NB4 (cell line): ENCODE results near the gene IGSF21.

Experiments used
- DNase-seq: peaks from one replicate; pipeline ENCODE4 v3.0.0; 2010; ENCODE audit warnings: low read depth
- H3K4me3 ChIP-seq: one replicate; pipeline ENCODE4 v1.5.1; 2011; ENCODE audit warnings: mild to moderate bottlenecking, low read depth, low read length, moderate library complexity
- MYC ChIP-seq: IDR thresholded peaks from 2 replicates; pipeline ENCODE4 v1.6.1; 2011; ENCODE audit warnings: low read depth, low read length
- POLR2A ChIP-seq: IDR thresholded peaks from 2 replicates; pipeline ENCODE4 v1.6.1; 2011; ENCODE audit warnings: mild to moderate bottlenecking; ENCODE audit not compliant: insufficient read length; ENCODE audit errors: extremely low read depth
- TF ChIP-seq, protein P1 (sequence below): IDR thresholded peaks from 2 replicates; pipeline ENCODE4 v1.6.1; 2011; ENCODE audit warnings: low read depth, low read length
- TF ChIP-seq, protein P2 (sequence below): IDR thresholded peaks from one replicate; pipeline ENCODE4 v1.5.1; 2012; ENCODE audit warnings: low read depth, low read length

The IGSF21 gene

DNA sequence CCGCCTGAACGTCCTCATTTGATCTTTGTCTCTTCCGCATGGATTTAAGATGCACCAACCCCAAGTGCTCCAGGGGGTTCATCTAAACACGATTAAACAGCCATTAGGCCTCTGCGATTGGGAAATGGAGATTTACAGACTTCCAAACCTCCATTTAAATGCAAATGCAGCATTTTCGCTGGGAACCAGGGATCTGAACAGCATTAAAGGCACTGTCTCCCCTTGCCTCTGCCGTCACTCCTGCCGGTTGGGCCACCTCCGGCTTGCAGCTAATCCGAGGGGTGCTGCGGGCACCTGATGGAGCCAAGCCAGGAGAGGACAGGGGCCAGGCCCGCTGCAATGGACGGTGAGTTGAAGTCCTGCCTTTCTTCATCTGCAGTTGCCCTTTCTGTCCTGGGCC lies 302.8 kb downstream of the IGSF21 start:
- TF ChIP-seq POLR2A (no peak), MYC (no peak)
- TF ChIP-seq, protein P1, sequence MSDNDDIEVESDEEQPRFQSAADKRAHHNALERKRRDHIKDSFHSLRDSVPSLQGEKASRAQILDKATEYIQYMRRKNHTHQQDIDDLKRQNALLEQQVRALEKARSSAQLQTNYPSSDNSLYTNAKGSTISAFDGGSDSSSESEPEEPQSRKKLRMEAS: no peak
- TF ChIP-seq, protein P2, sequence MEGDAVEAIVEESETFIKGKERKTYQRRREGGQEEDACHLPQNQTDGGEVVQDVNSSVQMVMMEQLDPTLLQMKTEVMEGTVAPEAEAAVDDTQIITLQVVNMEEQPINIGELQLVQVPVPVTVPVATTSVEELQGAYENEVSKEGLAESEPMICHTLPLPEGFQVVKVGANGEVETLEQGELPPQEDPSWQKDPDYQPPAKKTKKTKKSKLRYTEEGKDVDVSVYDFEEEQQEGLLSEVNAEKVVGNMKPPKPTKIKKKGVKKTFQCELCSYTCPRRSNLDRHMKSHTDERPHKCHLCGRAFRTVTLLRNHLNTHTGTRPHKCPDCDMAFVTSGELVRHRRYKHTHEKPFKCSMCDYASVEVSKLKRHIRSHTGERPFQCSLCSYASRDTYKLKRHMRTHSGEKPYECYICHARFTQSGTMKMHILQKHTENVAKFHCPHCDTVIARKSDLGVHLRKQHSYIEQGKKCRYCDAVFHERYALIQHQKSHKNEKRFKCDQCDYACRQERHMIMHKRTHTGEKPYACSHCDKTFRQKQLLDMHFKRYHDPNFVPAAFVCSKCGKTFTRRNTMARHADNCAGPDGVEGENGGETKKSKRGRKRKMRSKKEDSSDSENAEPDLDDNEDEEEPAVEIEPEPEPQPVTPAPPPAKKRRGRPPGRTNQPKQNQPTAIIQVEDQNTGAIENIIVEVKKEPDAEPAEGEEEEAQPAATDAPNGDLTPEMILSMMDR: no peak
- no peak for DNase-seq
- H3K4me3 ChIP-seq: no peak overlapping the region

DNA sequence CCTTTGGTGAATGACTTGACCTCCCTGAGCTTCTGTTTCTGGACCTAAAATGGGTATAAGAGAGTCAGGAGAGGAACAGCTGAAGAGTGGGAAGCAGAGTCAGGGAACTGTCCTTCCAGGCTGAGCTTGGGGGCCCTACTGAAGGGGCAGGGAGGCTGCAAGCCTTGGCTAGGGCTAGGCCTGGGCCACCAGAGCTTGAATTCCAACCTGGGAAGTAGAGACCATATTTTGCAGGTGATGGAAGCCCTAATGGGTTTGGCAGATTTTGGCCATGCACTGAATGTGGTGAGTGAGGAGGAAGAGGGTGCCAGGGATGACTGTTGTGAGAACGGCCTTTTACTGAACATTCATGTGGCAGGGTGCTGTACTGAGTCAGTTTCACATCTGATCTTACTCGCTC lies 303.7 kb downstream of the IGSF21 start:
- no peak for DNase-seq
- no peak for TF ChIP-seq POLR2A

DNA sequence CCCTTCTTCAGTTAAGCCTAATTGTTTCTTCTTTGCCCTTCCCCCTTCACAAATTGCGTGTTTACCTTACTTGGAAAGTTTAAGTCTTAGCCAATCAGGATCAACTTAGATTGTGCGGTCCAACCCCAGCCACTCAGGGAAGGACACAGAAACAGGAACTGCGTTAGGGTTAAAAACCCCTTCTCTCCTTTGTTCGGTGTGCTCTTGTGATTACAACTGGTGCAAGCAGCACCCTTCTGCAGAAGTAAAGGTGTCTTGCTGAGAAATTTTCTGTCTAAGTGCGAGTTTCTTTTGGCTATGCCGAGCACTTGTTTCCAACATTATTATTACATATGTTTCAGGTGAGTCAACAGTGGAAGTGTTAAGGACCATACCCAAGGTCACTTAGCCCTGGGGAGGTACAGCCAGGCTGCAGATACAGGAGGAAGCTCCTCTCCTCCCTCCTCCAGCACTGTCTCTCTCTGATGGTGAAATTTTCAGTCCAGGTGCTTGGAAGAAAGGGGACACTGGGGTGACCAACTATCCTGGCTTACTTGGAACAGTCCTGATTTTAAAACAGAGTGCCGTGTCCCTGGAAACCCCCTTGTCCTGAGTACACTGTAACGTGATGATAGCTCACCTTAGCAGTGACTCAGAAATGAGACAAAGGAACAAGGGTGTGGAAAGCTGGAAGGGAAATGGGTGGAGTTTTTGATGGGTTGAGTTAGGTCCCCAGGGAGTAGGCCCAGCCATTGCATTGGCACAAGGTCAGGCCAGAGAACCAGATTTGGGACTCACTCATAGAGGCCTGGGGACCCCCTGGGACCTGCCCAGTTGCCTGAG lies 304.4 kb downstream of the IGSF21 start:
- TF ChIP-seq POLR2A: no peak
- TF ChIP-seq, protein P2: no peak
- TF ChIP-seq MYC: no peak
- TF ChIP-seq, protein P1: no peak
- no peak overlapping the region for H3K4me3 ChIP-seq
- no peak for DNase-seq

More for the DNA sequence above, 303.7 kb downstream of the IGSF21 start:
- H3K4me3 ChIP-seq: no peak overlapping the region

DNA sequence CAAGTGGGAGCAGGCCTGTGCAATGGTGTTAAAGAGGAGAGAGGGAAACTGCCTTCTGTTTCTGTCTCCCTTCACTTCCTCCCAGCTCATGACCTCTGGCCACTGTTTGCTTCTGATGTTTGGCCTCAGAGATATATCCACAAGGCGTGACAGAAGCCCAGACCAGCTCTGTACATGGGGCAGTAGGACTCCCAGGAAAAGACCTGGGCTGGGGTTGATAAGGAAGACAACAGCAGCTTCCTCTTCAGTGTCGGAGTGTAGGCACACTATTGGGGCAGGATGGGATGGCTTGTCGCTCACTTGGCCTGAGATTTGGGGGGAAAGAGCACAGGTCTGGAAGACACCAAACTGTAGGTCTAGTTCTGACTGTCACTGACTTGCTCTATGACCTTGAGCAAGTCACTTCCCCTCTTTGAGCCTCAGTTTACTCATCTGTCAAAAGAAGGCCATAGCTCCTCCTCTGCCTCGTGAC lies 305.3 kb downstream of the IGSF21 start:
- no peak overlapping the region for H3K4me3 ChIP-seq
- TF ChIP-seq POLR2A (no peak), MYC (no peak)
- TF ChIP-seq, protein P1: no peak
- TF ChIP-seq, protein P2: no peak
- no peak for DNase-seq

DNA sequence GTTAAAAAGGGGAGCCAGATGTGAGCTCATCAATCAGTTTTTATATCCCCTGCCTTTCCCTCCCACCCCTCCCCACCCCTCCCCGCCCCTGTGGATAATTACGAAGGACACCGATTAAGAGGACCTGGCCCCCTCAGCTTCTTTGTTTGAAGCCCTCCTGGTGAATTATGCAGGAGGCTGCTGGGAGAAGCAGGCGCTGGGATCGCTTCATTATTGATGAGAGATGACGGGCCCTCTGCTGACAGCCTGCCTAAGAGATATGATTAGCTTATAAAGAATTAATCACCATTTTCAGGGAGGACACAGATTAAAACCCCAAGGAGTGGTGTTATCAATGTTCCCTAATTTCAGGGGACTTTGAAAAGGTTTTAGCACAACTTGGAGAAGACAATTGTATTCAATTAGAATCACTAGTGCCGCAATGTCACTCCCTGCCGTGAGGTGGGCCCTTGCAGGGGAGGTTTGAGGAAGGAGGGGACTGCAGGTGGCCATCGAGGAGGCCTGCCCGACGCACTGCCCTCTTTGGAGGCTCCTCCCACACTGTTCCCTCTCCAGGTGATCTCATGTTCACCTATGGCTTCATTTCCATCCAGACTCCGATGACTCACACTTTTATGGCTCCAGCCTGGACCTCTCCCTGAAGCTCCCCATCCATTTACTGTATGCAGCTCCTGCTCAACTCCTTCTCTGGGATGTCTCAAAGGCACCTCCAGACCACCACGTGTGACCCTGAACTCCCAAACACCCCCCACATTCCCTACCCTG lies 306.1 kb downstream of the IGSF21 start:
- no peak overlapping the region for H3K4me3 ChIP-seq
- TF ChIP-seq, protein P2: no peak
- TF ChIP-seq POLR2A (no peak), MYC (no peak)
- TF ChIP-seq, protein P1: no peak
- DNase-seq: no peak

DNA sequence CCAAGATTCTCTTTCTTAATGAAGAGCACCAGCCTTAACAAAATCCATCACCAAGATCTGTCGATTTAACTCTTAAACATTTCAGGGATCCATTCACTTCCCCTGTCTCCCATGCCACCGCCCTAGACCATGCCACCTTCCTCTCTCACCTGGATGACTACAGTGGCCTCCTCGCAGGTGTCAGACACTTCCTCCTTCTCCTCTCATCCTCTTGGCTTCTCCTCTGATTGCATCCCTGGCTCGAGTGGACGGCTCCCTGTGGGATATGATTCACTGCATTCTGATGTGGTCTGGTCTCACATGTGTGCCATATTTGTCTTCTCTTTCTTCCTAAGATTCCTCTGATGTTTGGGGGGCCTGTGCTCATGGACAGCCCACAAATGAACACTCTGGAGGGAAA lies 306.7 kb downstream of the IGSF21 start:
- TF ChIP-seq MYC (no peak), POLR2A (no peak)
- TF ChIP-seq, protein P2: no peak
- TF ChIP-seq, protein P1: no peak
- no peak overlapping the region for H3K4me3 ChIP-seq
- DNase-seq: no peak
